HG02970 (cell line): ENCODE results near the gene CDCA4.

Experiments
- ATAC-seq: cut with Tn5 transposase; IDR thresholded peaks from one replicate; pipeline ENCODE4 v1.9.1; 2021; ENCODE audit warnings: mild to moderate bottlenecking, moderate library complexity, moderate number of reproducible peaks; ENCODE audit not compliant: unreplicated experiment, low FRiP score

CDCA4 gene

DNA sequence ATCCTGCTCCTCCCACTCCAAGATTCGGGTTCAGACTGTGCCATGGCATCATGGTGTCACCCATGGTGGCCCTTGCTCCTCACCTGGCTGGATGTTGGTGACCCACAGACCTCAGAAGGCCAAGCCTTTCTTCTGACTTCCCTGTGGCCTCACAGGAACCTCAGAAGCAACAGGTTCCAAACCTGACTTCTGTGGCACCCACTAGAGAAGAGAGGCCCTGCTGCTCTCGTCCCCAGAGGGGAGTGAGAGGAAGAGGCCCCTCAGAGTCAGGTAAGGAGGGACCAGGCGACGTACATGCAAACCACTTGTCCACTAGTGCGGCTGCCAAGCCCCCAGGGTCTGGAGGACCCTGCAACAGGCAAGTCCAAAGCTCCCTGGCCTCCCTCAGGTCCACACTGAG lies 24.9 kb downstream of the CDCA4 start:
- ATAC-seq: no peak

DNA sequence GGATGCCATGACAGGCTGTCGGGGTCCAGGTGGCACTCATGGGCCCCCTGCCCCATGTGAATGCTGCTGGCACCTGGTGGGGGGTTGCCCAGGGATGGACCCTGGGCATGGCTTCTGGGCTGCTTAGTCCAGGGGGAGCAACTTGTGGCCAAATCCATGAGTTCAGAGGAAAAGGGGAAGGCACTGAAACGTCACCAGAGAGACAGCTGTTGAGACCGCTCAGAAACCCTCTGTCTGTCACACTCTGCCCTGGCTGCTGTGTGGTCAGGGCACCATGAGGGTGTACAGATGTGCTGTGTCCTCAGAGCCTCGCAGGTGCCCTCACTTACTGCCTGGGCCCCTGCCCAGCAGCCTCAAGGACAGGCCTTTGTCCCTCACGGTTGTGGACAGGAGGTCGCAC lies 25.9 kb downstream of the CDCA4 start:
- ATAC-seq: no peak

DNA sequence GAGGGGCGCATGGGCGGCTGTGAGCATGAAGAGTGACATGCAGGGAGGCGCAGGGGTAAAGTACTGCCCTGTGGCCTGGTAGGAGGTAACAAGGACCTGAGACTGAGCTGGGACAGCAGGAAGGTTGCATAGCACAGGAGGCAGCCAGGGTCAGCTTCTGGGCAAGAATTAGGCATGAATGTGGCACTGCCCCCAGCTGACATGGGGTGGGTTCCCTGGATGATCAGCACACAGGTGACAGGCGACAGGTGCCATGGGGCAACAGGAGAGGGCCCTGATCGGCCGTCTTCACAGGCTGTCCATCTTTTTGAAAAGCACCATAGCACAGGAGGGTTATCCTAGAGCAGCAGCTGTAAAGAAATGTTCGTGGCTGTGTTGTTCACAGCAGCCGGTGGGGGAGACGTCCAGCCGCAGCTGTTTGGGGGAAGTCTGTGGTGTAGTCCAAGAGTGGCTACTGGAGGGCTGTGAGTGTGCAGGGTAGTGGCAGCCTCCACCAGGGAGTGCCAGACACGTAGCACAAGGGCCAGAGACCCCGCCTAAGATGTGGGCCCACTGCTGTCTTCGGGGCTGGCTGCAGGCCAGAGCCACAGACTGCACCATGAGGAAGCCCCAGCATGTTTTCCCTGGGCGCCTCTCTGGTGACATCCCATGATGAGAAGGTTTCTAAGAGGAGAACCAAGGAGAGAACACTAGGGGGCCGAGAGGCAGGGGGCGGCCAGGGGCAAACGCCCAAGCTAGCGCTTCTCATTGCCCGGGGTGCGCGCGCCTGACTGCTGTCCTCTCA lies 26.9 kb downstream of the CDCA4 start:
- ATAC-seq: no peak

DNA sequence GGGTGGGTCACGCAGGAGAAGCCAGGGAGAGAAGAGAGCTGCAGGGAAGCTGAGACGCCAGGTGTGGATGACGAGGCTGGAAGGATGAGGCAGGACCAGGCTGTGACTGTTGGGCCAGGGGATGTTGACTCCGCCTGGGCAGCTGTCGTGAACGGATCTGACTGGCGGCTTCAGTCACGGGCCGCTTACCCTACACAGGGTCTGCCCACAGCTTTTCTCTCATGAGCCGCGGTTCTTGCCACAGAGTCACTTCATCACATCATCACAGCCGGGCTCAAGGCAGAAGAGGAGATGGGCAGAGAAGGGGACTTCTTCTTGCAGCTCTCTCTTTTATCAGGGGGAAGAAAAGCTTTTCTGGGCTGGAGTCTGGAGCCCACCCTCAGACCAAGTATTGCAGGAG lies 27.6 kb downstream of the CDCA4 start:
- no peak for ATAC-seq

DNA sequence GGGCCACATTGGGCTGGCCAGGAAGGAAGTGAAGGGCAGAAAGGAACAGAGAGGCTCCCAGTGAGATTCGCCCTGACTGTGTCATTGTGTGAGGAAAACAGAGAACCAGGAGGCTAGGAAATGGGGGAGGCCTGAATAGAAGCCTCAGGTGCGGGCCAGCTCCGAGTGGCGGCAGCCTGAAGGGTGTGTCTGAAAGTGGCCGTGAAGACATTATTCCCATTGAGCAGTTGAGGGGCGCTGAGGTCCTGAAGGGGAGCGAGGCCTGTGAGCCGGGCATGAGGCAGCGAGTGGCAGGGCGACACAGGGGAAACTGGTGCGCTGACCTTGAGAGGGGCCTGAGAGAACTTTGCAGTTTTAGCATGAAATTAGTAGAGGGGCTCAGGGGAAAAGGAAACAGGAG lies 28.4 kb downstream of the CDCA4 start:
- ATAC-seq: no peak

DNA sequence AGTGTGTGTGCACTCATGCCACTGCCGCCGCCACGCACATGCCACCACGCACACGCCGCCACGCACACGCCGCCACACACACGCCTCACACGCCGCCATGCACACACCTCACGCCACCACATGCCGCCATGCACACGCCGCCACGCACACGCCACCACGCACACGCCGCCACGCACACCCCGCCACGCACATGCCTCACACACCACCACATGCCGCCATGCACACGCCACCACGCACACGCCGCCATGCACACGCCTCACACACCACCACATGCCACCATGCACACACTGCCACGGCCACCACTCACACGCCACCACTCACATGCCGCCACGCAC lies 29.0 kb downstream of the CDCA4 start:
- no peak for ATAC-seq

DNA sequence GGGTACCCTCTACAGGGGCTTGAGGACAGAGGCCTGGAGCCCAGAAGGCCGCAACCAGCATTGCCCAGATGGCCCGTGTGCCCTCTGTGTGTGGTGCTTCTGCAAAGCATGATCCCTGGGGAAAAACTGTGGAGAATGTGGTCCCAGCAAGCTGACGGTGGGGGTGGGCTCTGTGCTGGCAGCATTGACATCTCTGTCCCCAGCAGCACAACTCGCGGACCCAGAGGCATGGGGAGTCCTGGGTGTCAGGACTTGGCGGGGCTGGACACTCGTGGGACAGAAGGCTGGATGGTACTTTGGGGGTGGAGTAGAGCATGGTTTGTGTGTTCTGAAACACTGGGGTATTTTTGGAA lies 31.0 kb downstream of the CDCA4 start:
- no peak for ATAC-seq

DNA sequence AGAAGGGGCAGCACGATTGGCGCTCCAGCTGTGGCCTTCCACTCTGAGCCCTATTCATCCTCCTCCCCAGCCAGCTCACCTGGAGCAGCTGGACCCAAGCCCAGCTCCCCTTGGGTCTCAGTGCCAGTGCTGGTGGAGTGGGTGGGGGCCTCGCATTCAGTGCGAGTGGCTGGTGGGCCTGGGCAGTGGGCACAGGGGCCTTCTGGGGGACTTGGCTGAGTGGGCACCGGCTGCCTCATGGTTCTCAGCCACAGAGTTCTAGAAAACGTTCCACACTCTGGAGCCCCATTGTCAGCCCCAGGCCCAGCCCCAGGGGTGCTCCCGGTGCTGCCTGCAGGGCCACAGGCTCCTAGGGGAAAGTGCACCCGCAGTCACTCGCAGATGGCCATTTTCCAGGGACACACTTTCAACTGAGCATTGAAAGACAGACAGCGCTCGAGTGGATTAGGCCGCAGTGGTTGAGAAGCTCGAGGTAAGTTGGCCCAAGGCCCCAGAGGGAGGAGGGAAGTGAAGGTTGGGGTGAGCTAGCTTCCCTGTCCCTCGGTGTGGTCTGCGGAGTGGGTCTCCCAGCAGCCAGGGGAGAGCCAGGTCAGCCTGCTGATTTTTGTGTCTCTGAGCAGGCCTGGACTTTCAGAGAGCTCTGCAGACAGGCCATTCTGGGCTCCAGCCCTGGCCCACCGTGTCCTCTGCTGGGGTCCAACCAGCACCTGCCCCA lies 31.5 kb downstream of the CDCA4 start:
- ATAC-seq: no peak

DNA sequence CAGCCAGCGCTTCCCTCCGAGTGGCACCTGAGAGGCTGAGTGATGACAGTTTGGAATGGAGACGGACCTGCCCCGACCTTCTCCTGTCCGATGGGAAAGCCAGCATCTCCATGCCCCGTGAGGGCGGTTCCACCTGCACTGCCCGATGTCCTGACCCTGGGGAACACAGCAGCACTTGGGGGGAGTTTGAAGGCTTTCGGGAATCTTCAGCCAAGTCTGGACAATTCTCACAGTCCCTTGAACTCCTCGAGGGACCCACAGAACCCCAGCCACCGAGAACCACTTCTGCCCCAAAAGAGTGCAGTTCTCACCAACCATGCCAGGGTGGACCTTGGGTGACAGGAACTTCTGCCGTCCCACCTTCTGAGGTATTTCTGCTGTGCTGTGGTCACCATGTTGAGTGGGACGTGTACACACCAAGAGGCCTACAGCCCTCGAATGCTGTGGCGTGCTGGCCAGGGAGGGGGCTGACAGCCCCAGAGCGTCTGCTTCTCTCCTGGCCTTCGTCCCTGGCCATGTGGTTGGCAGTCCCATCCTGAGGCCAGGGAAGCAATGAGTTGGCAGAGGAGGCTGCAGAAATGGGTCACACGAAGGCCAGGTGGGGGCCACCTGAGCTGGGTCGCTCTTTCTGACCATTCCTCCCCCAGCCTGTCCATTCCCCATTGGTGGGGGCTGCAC lies 34.3 kb downstream of the CDCA4 start:
- ATAC-seq: no peak

DNA sequence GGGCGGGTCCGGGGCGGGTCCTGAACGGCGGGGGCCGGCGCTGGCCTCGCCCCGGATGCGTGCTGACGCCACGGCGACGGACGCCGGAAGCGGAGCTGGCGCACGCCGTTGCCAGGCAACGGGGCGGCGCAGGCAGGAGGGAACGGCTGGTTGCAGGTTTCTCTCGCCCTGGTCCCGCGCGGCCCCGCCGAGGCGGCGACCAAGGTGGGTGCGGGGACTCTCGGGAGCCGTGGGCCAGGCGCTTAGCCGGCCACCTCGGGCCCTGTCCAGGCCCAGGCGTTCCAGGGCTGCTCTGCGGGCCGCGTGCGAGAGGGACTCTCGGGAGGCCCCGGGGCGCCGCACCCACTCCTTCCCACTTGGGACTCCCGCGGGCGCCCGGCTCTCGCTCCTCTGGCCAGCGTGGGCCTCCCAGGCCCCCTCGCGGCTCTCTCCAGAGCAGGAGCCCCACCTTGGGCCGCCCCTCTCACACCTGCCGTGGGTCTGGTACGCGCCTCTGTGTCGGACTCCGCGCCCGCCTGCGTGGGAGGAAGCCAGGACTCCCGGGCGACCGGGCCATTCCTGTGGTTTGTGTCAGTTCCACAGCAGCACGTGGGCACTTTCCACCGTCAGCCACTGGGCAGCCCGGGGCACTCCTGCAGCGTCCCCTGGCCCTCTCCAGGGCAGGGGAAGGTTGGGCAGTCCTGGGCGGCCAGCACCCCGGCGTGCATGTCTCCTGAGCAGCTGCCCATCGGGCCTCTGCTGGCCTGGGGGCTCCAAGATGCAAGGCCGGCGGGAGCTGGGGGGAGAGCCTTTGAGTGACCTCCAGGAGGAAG lies 35.0 kb downstream of the CDCA4 start, which contains the start of gene CLBA1:
CLBA1 (plus strand) TSS at position 114 of the 812 bp plus-strand sequence; CDS start at position 758, 644 bp downstream.
- ATAC-seq: peak; percentile 87

DNA sequence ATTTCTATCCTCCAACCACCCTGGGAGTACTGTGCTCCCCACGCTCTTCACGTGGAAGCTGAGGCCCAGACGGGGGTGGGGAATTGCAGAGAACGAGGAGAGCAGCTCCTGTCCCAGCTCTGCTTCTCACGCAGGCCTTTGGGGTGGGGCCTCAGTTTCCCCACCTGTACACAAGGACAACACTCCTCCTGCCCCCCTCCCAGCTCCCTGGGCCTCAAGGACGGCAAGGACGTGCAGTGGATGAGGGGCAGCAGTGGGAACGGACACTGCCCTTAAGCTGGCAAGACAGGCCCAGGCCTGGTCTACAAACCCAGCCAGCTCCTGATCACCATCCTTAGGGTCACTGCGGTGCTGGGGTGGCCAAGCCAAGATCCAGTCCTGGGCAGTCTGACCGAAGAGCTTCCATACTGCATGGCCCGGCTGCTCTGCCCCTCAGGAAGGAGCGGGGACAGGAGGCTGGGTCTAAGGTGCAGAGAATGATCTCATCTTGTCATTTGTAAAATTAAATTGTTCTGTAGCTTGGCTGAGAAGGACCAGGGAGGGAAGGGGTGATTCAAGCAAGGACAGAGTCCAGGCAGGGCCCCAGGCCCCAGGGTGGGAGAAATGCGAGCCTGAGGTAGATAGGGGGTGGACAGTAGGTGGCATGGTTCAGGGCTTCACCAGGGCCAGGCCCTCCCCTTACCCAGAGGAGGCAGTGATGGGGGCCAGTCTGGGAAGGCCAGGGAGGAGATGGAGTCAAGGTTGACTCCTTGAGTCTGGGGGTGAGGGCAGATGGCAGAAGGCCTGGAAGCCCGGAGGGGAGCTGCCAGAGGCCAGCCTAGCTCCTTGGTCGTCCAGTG lies 36.6 kb downstream of the CDCA4 start:
- no peak for ATAC-seq

DNA sequence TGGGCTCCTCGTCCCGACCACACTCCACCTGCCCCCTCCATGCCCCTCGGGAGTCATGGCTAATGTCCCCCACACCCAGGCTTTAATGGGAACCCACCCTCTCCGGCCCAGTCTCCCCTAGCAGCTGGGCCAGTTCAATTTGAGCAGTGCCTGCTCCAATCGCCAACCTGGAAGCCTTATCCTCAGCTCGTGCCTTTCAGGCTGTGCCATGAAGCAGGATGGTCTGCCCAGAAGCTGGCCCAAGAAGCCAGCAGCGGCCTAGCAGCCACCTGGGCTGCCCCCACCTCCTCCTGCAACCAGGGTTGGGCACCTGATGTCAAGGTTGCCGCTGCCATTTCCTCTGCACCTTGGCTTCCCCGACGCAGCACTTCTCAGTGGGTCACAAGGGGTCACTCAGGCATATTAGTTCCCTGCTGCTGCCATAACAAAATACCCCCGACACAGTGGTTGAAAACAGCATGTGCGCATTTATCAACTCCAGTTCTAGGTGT lies 37.6 kb downstream of the CDCA4 start:
- no peak for ATAC-seq

DNA sequence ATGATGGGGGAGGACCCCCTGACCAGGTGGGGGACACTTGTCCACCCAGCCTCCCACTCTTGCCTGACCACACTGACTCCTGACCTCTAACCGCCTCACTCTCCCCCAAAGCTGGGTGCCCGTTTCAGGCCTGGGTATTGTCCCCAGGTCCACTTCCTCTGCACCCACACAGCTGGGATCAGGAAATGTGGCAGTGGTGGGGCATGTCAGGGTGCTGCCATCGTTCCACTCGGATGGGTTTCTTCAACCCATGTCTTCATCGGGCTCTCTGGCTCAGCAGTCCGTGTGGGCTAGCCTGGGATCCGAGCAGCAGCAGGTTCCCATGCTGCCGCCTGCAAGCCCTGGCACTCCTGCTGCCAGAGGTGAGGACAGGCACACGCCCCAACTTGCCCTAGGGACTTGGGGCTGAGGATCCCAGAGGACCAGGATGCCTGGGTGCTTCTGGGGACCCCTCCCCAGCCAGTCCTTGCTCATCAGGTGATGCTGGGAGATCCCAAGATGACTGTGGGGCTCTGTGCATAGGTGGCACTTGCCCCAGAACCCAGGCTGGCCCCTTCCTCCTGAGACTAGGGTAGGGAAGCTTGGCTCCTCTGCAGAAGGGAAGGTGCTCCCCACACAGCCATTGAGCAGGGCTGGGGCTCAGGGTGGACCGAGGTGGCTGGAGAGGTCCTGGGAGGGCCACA lies 38.2 kb downstream of the CDCA4 start:
- ATAC-seq: no peak

DNA sequence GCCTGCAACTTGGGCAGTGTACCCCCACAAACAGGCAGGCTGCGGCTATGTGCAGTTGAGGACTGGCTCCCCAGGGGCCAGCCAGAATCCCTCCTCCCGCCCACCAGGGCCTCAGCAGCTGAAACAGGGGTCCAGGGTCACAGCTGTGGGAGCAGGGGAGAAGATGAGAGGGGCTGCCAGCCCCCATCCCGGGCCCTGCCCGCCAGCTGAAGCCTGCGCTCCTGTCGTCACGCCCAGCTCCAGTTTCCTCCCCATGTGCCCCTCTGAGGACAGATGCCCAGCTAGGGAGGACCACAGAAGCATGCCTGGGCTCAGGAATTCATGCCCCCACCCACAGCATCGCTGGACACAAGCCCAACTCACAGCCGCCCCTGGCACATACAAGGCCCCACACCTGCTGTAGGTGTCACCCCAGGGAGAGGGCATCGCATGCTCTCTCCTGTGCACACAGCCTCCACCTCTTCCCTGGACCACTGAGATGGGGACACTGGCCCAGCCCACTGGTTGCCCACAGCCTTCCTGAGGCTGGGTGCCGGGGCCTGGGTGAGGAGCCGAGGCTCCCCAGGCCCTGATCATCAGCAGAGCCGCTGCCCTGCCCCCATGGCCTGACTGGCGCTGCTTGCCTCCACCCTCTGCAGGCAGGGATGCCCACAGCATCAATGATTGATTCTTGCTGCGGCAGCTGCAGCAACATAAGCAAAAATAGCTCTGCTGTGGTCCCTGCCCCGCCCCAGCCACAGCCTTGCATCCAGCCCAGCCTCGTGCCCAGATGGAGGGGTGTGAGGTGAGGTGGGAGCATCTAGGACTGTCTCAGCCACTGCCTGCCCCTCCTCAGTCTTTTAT lies 39.0 kb downstream of the CDCA4 start:
- no peak for ATAC-seq

DNA sequence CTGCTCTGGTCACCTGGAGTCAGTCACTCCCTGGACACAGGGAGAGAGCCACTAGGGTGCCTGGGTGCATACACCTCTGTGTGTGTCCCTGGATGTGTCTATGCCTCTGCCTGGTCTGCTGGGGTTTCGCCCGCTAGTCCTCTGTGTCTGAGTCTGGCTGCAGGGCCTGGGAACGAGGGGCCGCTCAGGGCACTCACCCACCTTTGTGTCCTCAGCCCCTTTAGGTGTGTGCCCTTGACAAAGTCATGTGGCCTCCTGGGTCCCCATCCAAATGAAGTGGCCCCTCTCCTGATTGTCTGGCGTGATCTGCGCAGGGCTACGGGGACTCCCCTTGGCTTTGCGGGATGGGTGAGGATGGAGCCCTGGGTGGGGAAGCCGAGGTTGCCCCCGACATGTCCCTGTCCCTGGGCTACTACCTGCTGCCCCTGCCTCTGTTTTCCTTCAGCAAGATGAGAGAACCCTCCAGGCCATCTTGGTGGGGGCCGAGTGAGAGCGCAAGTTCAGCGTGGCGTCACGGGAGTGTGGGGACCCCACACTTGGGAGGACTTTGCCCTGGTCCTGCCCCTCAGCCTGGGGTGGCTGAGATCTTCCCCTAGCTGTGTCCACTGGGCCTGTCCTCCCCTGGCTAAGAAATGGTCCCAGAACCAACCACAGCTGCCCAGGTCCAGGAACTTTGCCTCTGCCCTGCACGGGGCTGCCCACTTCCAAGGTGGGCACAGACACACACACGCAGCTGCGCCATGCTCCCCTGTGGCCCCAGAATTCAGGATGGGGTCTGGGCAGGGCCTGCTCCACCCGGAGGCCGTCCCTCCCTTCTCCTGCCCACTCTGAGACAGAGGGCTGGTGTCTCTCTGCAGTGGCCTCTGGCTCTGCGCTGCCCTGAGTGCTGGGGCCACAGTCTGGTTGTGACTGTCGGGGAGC lies 40.0 kb downstream of the CDCA4 start:
- ATAC-seq: no peak

DNA sequence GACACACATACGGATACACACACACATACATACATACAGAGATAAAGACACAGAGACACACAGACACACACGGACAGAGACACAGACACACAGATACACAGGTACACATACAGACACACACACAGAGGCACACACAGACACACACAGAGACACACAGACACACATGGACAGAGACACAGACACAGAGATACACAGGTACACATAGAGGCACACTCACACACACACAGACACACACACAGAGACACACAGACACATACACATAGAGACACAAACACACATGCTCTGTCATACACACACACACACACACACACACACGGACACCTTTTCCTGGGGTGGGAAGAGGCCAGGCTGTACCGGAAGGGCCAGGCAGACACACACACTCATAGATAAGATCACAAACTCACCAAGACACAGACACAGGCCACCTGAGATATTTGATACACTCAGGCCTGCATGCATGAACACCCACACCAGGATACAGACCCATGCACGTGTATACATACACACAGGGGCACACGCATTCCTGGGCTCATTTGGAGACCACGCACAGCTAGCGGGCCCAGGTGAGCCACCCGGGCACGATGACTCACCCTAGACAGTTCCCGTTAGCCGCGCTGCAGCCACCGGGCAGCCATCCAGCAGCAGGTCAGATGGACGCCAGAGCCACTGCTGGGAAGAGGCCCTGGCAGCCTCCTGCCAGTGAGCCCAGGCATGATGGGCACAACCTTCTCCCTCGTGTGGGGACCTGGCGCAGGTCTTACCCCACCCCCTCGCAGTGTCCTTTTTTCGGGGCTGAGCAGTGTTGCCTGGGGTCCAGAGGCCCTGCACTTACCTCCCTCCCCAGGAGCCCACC lies 40.9 kb downstream of the CDCA4 start:
- no peak for ATAC-seq
